GM23338 (cell line): ENCODE measurements around the gene ZNF366. TPM values are rescaled to one million over a fixed set of nuclear protein-coding genes. Genes with fewer than 3 reads are reported as not detected.

Experiments
- ATAC-seq: fragments of 200-7000 bp; cut with Tn5 transposase; 3 replicates; pipeline ENCODE4 v1.9.1; 2020
- DNase-seq: peaks from one replicate; pipeline ENCODE4 v3.0.0-alpha.2; 2015; ENCODE audit warnings: low spot score
- H2AFZ ChIP-seq: fragments of 200-600 bp; sonication (generic); 2 replicates; pipeline ENCODE4 v1.8.0; 2016; ENCODE audit warnings: antibody characterized with exemption, mild to moderate bottlenecking, moderate library complexity
- H3F3A ChIP-seq: fragments of 200-600 bp; sonication (generic); replicated peaks from 2 replicates; pipeline ENCODE4 v1.8.0; 2017; ENCODE audit warnings: antibody characterized with exemption, mixed run types, low read depth
- H3K27ac ChIP-seq: fragments of 200-600 bp; sonication (generic); 2 replicates; pipeline ENCODE4 v1.6.1; 2016; ENCODE audit warnings: low read depth
- H3K27me3 ChIP-seq: fragments of 200-600 bp; sonication (generic); 2 replicates; pipeline ENCODE4 v1.8.0; 2016; ENCODE audit warnings: mild to moderate bottlenecking, mixed run types, moderate library complexity; ENCODE audit not compliant: insufficient read depth
- H3K36me3 ChIP-seq: fragments of 200-600 bp; sonication (generic); 2 replicates; pipeline ENCODE4 v1.8.0; 2016; ENCODE audit warnings: mild to moderate bottlenecking; ENCODE audit not compliant: insufficient read depth
- H3K4me1 ChIP-seq: fragments of 200-600 bp; sonication (generic); 2 replicates; pipeline ENCODE4 v1.8.0; 2016; ENCODE audit warnings: mild to moderate bottlenecking, moderate library complexity; ENCODE audit not compliant: insufficient read depth
- H3K4me2 ChIP-seq: fragments of 200-600 bp; sonication (generic); 2 replicates; pipeline ENCODE4 v1.7.1; 2017; ENCODE audit warnings: mixed run types
- H3K4me3 ChIP-seq: fragments of 200-600 bp; sonication (generic); 2 replicates; pipeline ENCODE4 v1.6.1; 2016; ENCODE audit warnings: mixed run types
- H3K79me2 ChIP-seq: fragments of 200-600 bp; sonication (generic); replicated peaks from 2 replicates; pipeline ENCODE4 v1.8.0; 2017; ENCODE audit warnings: mild to moderate bottlenecking; ENCODE audit not compliant: insufficient read depth
- H3K9me2 ChIP-seq: fragments of 200-600 bp; sonication (generic); 2 replicates; pipeline ENCODE4 v1.8.0; 2017; ENCODE audit not compliant: insufficient read depth
- H4K20me1 ChIP-seq: fragments of 200-600 bp; sonication (generic); replicated peaks from 2 replicates; pipeline ENCODE4 v1.8.0; 2017; ENCODE audit warnings: mild to moderate bottlenecking; ENCODE audit not compliant: insufficient read depth
- H3K27ac Mint-ChIP-seq: 2 replicates; pipeline ENCODE4 v1.8.0; 2020; ENCODE audit warnings: inconsistent platforms, mild to moderate bottlenecking, moderate library complexity, mixed read lengths
- H3K27me3 Mint-ChIP-seq: 3 replicates; pipeline ENCODE4 v1.8.0; 2022; ENCODE audit warnings: low read depth, mild to moderate bottlenecking, moderate library complexity, mixed read lengths, inconsistent platforms; ENCODE audit not compliant: insufficient read depth, poor library complexity
- H3K36me3 Mint-ChIP-seq: 3 replicates; pipeline ENCODE4 v1.8.0; 2021; ENCODE audit warnings: low read depth, mild to moderate bottlenecking, inconsistent platforms, moderate library complexity, mixed read lengths
- H3K4me1 Mint-ChIP-seq: 3 replicates; pipeline ENCODE4 v1.8.0; 2020; ENCODE audit warnings: mild to moderate bottlenecking, inconsistent platforms, mixed read lengths
- H3K4me3 Mint-ChIP-seq: 3 replicates; pipeline ENCODE4 v1.8.0; 2021; ENCODE audit warnings: moderate library complexity, mild to moderate bottlenecking, inconsistent platforms, mixed read lengths
- H3K9me3 Mint-ChIP-seq: 3 replicates; pipeline ENCODE4 v1.8.0; 2020; ENCODE audit warnings: moderate library complexity, mild to moderate bottlenecking, inconsistent platforms, mixed read lengths
- CTCF ChIP-seq, 2 experiments: fragments of 200-600 bp in 1 of 2; sonication (generic) in 1 of 2; conservative IDR thresholded peaks; 2 replicates each; pipeline versions ENCODE4 v1.5.1 to v1.6.1; 2016 to 2017; ENCODE audit warnings: antibody characterized with exemption in 2 of 2, low read depth in 2 of 2, mild to moderate bottlenecking in 2 of 2, moderate library complexity in 1 of 2
- ETS1 ChIP-seq: IDR thresholded peaks from 2 replicates; pipeline ENCODE4 v1.6.1; 2016; ENCODE audit warnings: antibody characterized with exemption
- EZH2phosphoT487 ChIP-seq: fragments of 200-600 bp; sonication (generic); IDR thresholded peaks from one replicate; pipeline ENCODE4 v1.8.1; 2018; ENCODE audit warnings: antibody characterized with exemption; ENCODE audit not compliant: unreplicated experiment
- JUNB ChIP-seq: IDR thresholded peaks from one replicate; pipeline ENCODE4 v1.6.1; 2016; ENCODE audit warnings: antibody characterized with exemption; ENCODE audit not compliant: unreplicated experiment
- NANOG ChIP-seq: IDR thresholded peaks from 2 replicates; pipeline ENCODE4 v1.6.1; 2016; ENCODE audit warnings: antibody characterized with exemption, borderline replicate concordance
- POLR2AphosphoS5 ChIP-seq: IDR thresholded peaks from 2 replicates; pipeline ENCODE4 v1.6.1; 2016; ENCODE audit warnings: antibody characterized with exemption, low read depth
- REST ChIP-seq: IDR thresholded peaks from one replicate; pipeline ENCODE4 v1.6.1; 2018; ENCODE audit warnings: antibody characterized with exemption; ENCODE audit not compliant: unreplicated experiment
- STAT1 ChIP-seq: IDR thresholded peaks from one replicate; pipeline ENCODE4 v1.6.1; 2016; ENCODE audit warnings: antibody characterized with exemption; ENCODE audit not compliant: unreplicated experiment
- ZNF331 ChIP-seq: fragments of 250-450 bp; sonication (Bioruptor Pico); IDR thresholded peaks from 2 replicates; pipeline ENCODE4 v1.5.0; 2020; ENCODE audit warnings: low read depth, mild to moderate bottlenecking, moderate library complexity
- polyA plus RNA-seq: library from polyadenylated mRNA; unstranded; fragments of >200 nt; fragmentation: Nextera tagmentation; extraction: Ambion mirVana; gene quantifications from 2 replicates; pipeline ENCODE4 v1.2.1, GENCODE V29; 2016
- total RNA-seq: library from RNA; depleted of rRNA; stranded (reverse); fragments of >200 nt; shearing (Covaris generic); gene quantifications from 2 replicates; pipeline ENCODE4 v1.2.3, GENCODE V29; 2014
- TF ChIP-seq, protein P1 (sequence below): fragments of 250-450 bp; sonication (Bioruptor Pico); IDR thresholded peaks from 2 replicates; pipeline ENCODE4 v1.5.0; 2020; ENCODE audit warnings: mild to moderate bottlenecking, moderate library complexity

ZNF366 gene
- total and polyA plus RNA-seq, 2 experiments from 2014 or later = not detected

GRCh38 chr5:72472666-72473422 lies 34.4 kb downstream of the ZNF366 start:
- Histone ChIP-seq H4K20me1 (no peaks in the 10 kb centered on the region), H3K4me2 (no peak overlapping the region), H3K27me3 (no peaks in the 10 kb centered on the region), H3F3A (no peaks in the 10 kb centered on the region), H3K4me1 (no peaks in the 10 kb centered on the region), H3K36me3 (no peaks in the 10 kb centered on the region), H2AFZ (no peak overlapping the region), H3K4me3 (no peak overlapping the region), H3K9me2 (peaks cover 15% of the 10 kb centered on the region; the same call in 1 of the 2 replicates), H3K27ac (no peak overlapping the region), H3K79me2 (no peaks in the 10 kb centered on the region)
- ATAC-seq (no peak), DNase-seq (no peak)
- no peak overlapping the region for H3K27ac Mint-ChIP-seq
- H3K4me3 Mint-ChIP-seq = no peak overlapping the region
- TF ChIP-seq POLR2AphosphoS5 = no peak
- TF ChIP-seq, protein P1, sequence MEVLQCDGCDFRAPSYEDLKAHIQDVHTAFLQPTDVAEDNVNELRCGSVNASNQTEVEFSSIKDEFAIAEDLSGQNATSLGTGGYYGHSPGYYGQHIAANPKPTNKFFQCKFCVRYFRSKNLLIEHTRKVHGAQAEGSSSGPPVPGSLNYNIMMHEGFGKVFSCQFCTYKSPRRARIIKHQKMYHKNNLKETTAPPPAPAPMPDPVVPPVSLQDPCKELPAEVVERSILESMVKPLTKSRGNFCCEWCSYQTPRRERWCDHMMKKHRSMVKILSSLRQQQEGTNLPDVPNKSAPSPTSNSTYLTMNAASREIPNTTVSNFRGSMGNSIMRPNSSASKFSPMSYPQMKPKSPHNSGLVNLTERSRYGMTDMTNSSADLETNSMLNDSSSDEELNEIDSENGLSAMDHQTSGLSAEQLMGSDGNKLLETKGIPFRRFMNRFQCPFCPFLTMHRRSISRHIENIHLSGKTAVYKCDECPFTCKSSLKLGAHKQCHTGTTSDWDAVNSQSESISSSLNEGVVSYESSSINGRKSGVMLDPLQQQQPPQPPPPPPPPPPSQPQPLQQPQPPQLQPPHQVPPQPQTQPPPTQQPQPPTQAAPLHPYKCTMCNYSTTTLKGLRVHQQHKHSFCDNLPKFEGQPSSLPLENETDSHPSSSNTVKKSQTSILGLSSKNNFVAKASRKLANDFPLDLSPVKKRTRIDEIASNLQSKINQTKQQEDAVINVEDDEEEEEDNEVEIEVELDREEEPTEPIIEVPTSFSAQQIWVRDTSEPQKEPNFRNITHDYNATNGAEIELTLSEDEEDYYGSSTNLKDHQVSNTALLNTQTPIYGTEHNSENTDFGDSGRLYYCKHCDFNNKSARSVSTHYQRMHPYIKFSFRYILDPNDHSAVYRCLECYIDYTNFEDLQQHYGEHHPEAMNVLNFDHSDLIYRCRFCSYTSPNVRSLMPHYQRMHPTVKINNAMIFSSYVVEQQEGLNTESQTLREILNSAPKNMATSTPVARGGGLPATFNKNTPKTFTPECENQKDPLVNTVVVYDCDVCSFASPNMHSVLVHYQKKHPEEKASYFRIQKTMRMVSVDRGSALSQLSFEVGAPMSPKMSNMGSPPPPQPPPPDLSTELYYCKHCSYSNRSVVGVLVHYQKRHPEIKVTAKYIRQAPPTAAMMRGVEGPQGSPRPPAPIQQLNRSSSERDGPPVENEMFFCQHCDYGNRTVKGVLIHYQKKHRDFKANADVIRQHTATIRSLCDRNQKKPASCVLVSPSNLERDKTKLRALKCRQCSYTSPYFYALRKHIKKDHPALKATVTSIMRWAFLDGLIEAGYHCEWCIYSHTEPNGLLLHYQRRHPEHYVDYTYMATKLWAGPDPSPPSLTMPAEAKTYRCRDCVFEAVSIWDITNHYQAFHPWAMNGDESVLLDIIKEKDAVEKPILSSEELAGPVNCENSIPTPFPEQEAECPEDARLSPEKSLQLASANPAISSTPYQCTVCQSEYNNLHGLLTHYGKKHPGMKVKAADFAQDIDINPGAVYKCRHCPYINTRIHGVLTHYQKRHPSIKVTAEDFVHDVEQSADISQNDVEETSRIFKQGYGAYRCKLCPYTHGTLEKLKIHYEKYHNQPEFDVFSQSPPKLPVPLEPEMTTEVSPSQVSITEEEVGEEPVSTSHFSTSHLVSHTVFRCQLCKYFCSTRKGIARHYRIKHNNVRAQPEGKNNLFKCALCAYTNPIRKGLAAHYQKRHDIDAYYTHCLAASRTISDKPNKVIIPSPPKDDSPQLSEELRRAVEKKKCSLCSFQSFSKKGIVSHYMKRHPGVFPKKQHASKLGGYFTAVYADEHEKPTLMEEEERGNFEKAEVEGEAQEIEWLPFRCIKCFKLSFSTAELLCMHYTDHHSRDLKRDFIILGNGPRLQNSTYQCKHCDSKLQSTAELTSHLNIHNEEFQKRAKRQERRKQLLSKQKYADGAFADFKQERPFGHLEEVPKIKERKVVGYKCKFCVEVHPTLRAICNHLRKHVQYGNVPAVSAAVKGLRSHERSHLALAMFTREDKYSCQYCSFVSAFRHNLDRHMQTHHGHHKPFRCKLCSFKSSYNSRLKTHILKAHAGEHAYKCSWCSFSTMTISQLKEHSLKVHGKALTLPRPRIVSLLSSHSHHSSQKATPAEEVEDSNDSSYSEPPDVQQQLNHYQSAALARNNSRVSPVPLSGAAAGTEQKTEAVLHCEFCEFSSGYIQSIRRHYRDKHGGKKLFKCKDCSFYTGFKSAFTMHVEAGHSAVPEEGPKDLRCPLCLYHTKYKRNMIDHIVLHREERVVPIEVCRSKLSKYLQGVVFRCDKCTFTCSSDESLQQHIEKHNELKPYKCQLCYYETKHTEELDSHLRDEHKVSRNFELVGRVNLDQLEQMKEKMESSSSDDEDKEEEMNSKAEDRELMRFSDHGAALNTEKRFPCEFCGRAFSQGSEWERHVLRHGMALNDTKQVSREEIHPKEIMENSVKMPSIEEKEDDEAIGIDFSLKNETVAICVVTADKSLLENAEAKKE (CRISPR knock-in tag) = no peak
- no peak for TF ChIP-seq NANOG
- no peak for TF ChIP-seq REST
- no peak for TF ChIP-seq ZNF331 (CRISPR knock-in tag)
- TF ChIP-seq ETS1 = no peak
- no peak for TF ChIP-seq JUNB
- TF ChIP-seq STAT1 = no peak
- TF ChIP-seq EZH2phosphoT487 = no peak
- no peak for TF ChIP-seq CTCF (conservative IDR thresholded peaks at IDR 0.05; ENCODE audit: low read depth in 2 of 2)
- H3K9me3 Mint-ChIP-seq = no peaks in the 10 kb centered on the region
- no peaks in the 10 kb centered on the region for H3K36me3 Mint-ChIP-seq
- H3K27me3 Mint-ChIP-seq = no peaks in the 10 kb centered on the region
- peaks cover under 1% of the 10 kb centered on the region; the same call in 1 of the 3 replicates for H3K4me1 Mint-ChIP-seq
